OCI-LY7 (cell line): ENCODE results near the gene TEX55. TPM values are rescaled to one million over a fixed set of nuclear protein-coding genes. Genes with fewer than 3 reads are reported as not detected.
"Not testable (repeated sequence)": the region's sequence is repeated elsewhere in the genome, so short reads cannot be mapped to it uniquely, and the experiment has no call there.

Source experiments
- BruUV-seq: library from RNA; stranded (reverse); fragments of 400-500 nt; replicated peaks from 2 replicates; lab custom pipeline; 2021; lab: Mats Ljungman, UMichigan
- CTCF ChIA-PET: fragments of 300-600 bp; sonication (Branson Sonifier 250); formaldehyde crosslinking; loops from one replicate; lab custom pipeline; 2022; ENCODE audit warnings: antibody characterized with exemption; ENCODE audit not compliant: unreplicated experiment; lab: Charles Lee
- POLR2A ChIA-PET: fragments of 300-600 bp; sonication (Branson Sonifier 250); formaldehyde crosslinking; loops from one replicate; lab custom pipeline; 2022; ENCODE audit warnings: antibody characterized with exemption; lab: Charles Lee
- DNase-seq: peaks from one replicate; pipeline ENCODE4 v3.0.0-alpha.2; 2015; ENCODE audit warnings: low spot score
- H2AFZ ChIP-seq: fragments of 200-600 bp; sonication (generic), shearing (Covaris generic); 2 replicates; pipeline ENCODE4 v1.6.1; 2014; ENCODE audit warnings: mild to moderate bottlenecking, antibody characterized with exemption, low read length, moderate library complexity
- H3K27ac ChIP-seq: fragments of 200-600 bp; sonication (generic); 2 replicates; pipeline ENCODE4 v1.5.1; 2014; ENCODE audit warnings: mixed run types, low read depth, mild to moderate bottlenecking, moderate library complexity, low read length, inconsistent platforms; ENCODE audit not compliant: poor library complexity, severe bottlenecking
- H3K36me3 ChIP-seq: fragments of 200-600 bp; sonication (generic); 2 replicates; pipeline ENCODE4 v1.6.1; 2014; ENCODE audit warnings: mild to moderate bottlenecking, antibody characterized with exemption, low read length, moderate library complexity, mixed read lengths; ENCODE audit not compliant: insufficient read depth
- H3K4me1 ChIP-seq: fragments of 200-600 bp; sonication (generic); 2 replicates; pipeline ENCODE4 v1.5.1; 2014; ENCODE audit warnings: mild to moderate bottlenecking, low read length; ENCODE audit not compliant: insufficient read depth, poor library complexity, severe bottlenecking
- H3K4me2 ChIP-seq: fragments of 200-600 bp; sonication (generic); 2 replicates; pipeline ENCODE4 v1.6.1; 2014; ENCODE audit warnings: mild to moderate bottlenecking, low read length
- H3K4me3 ChIP-seq: fragments of 200-600 bp; sonication (generic); 2 replicates; pipeline ENCODE4 v1.5.1; 2014; ENCODE audit warnings: mild to moderate bottlenecking, low read depth, low read length; ENCODE audit not compliant: poor library complexity, severe bottlenecking
- H3K79me2 ChIP-seq: fragments of 200-600 bp; sonication (generic); 2 replicates; pipeline ENCODE4 v1.6.1; 2016; ENCODE audit warnings: low read depth, mild to moderate bottlenecking, low read length, moderate library complexity, mixed read lengths; ENCODE audit not compliant: insufficient read depth
- H3K9me2 ChIP-seq: fragments of 200-600 bp; sonication (generic); 2 replicates; pipeline ENCODE4 v1.6.1; 2016; ENCODE audit warnings: mild to moderate bottlenecking, low read length, mixed read lengths; ENCODE audit not compliant: insufficient read depth
- H3K9me3 ChIP-seq: fragments of 200-600 bp; sonication (generic); 2 replicates; pipeline ENCODE4 v1.6.1; 2014; ENCODE audit warnings: mild to moderate bottlenecking, mixed run types, low read length, mixed read lengths
- H4K20me1 ChIP-seq: fragments of 200-600 bp; sonication (generic); 2 replicates; pipeline ENCODE4 v1.6.1; 2014; ENCODE audit warnings: mild to moderate bottlenecking, antibody characterized with exemption, low read length, moderate library complexity, mixed read lengths; ENCODE audit not compliant: insufficient read depth
- CTCF ChIP-seq: fragments of 200-600 bp; sonication (generic); conservative IDR thresholded peaks from 2 replicates; pipeline ENCODE4 v1.5.1; 2014; ENCODE audit warnings: mild to moderate bottlenecking, antibody characterized with exemption, low read length, moderate library complexity, mixed read lengths
- EZH2phosphoT487 ChIP-seq: fragments of 200-600 bp; sonication (generic); IDR thresholded peaks from 2 replicates; pipeline ENCODE4 v1.6.1; 2018; ENCODE audit warnings: low read depth, borderline replicate concordance, mild to moderate bottlenecking, mixed run types, antibody characterized with exemption, low read length, moderate library complexity, mixed read lengths
- intact Hi-C: fragments of 100-400 bp; cut with micrococcal nuclease; formaldehyde crosslinking; loops from one replicate; pipeline ENCODE4 v1.10.0; 2022; ENCODE audit not compliant: unreplicated experiment
- total RNA-seq, 2 experiments: library from RNA; depleted of rRNA in 1 of 2; stranded (reverse); fragments of >200 nt in 1 of 2; shearing (Covaris generic) in 1 of 2; gene quantifications; 2 replicates each; pipeline ENCODE4 v1.2.3, GENCODE V29; 2014 to 2022

Gene TEX55
- total RNA-seq, 2 experiments from 2014 or later = not detected

- no peak overlapping the region for H3K4me2 ChIP-seq
- no peak for TF ChIP-seq EZH2phosphoT487
- no peak for TF ChIP-seq CTCF
- no peak overlapping the region for H3K27ac ChIP-seq
- no peak for DNase-seq
- no TSS peak for BruUV-seq
- H3K79me2 ChIP-seq = no peaks in the 10 kb centered on the region
- H4K20me1 ChIP-seq = no peaks in the 10 kb centered on the region
- H3K4me3 ChIP-seq = no peak overlapping the region
- no peaks in the 10 kb centered on the region for H3K9me2 ChIP-seq
- ChIA-PET POLR2A (no interaction called here), CTCF (no interaction called here)
- H3K9me3 ChIP-seq = 0 out of 2 replicates have a peak, but pooled peaks cover 5% of the 10 kb centered on the region
- no peak overlapping the region for H2AFZ ChIP-seq
- H3K4me1 ChIP-seq = no peaks in the 10 kb centered on the region
- intact Hi-C loops = no loop called here
- no peaks in the 10 kb centered on the region for H3K36me3 ChIP-seq
These were observed 14.8 kb downstream of the TEX55 start for GRCh38 chr3:119160815-119161214.

- no peaks in the 10 kb centered on the region for H3K4me1 ChIP-seq
- H4K20me1 ChIP-seq = no peaks in the 10 kb centered on the region
- no peak overlapping the region for H3K27ac ChIP-seq
- H3K9me2 ChIP-seq = no peaks in the 10 kb centered on the region
- BruUV-seq = no TSS peak
- H3K4me2 ChIP-seq = no peak overlapping the region
- DNase-seq = no peak
- TF ChIP-seq EZH2phosphoT487 = no peak
- no peak for TF ChIP-seq CTCF
- H2AFZ ChIP-seq = no peak overlapping the region
- POLR2A ChIA-PET = no interaction called here
- 0 out of 2 replicates have a peak, but pooled peaks cover 5% of the 10 kb centered on the region for H3K9me3 ChIP-seq
- no peaks in the 10 kb centered on the region for H3K36me3 ChIP-seq
- CTCF ChIA-PET = no interaction called here
- H3K79me2 ChIP-seq = no peaks in the 10 kb centered on the region
- intact Hi-C loops = no loop called here
- no peak overlapping the region for H3K4me3 ChIP-seq
These were observed 15.3 kb downstream of the TEX55 start for GRCh38 chr3:119161240-119161639.

- H2AFZ ChIP-seq, H3K9me3 ChIP-seq, H3K36me3 ChIP-seq, DNase-seq, H3K4me3 ChIP-seq, H3K4me2 ChIP-seq, H3K27ac ChIP-seq, H3K79me2 ChIP-seq, POLR2A ChIA-PET, intact Hi-C loops, H4K20me1 ChIP-seq, CTCF ChIA-PET, H3K4me1 ChIP-seq, BruUV-seq, H3K9me2 ChIP-seq: not testable (repeated sequence)
These were observed 18.8 kb downstream of the TEX55 start for GRCh38 chr3:119164745-119165144.
